Keratinocyte (primary cell): ENCODE data around the gene SLC25A21. TPM values are rescaled to one million over a fixed set of nuclear protein-coding genes. Genes with fewer than 3 reads are reported as not detected.

Experiments used
- DNase-seq: peaks from one replicate; pipeline ENCODE4 v3.0.0-alpha.2; 2011; ENCODE audit warnings: low read depth, missing footprints, low spot score
- FAIRE-seq: peaks from 2 replicates; lab custom pipeline; 2011; peaks lifted over from hg19 to GRCh38; lab: Jason Lieb, UNC
- H2AFZ ChIP-seq: 2 replicates; pipeline ENCODE4 v1.6.0; 2012; ENCODE audit warnings: low read length, control low read depth, inconsistent platforms; ENCODE audit not compliant: control insufficient read depth
- H3K27ac ChIP-seq: 2 replicates; pipeline ENCODE4 v1.5.1; 2011; ENCODE audit warnings: low read length; ENCODE audit not compliant: control insufficient read depth, insufficient read depth
- H3K27me3 ChIP-seq: 3 replicates; pipeline ENCODE4 v1.6.0; 2011; ENCODE audit warnings: low read length; ENCODE audit not compliant: control insufficient read depth, insufficient read depth; ENCODE audit errors: extremely low read depth
- H3K36me3 ChIP-seq, 2 experiments: 2 replicates in 1 of 2; 3 replicates in 1 of 2; pipeline ENCODE4 v1.5.1; 2011; ENCODE audit warnings: low read length in 2 of 2, mild to moderate bottlenecking in 1 of 2; ENCODE audit not compliant: control insufficient read depth in 2 of 2, insufficient read depth in 2 of 2; ENCODE audit errors: extremely low read depth in 1 of 2
- H3K4me1 ChIP-seq: 3 replicates; pipeline ENCODE4 v1.5.1; 2011; ENCODE audit warnings: low read length; ENCODE audit not compliant: control insufficient read depth, insufficient read depth; ENCODE audit errors: extremely low read depth
- H3K4me2 ChIP-seq: 3 replicates; pipeline ENCODE4 v1.6.0; 2011; ENCODE audit warnings: low read depth, low read length; ENCODE audit not compliant: control insufficient read depth, insufficient read depth; ENCODE audit errors: extremely low read depth
- H3K4me3 ChIP-seq, 3 experiments: fragments of 200-600 bp in 1 of 3; sonication (generic) in 1 of 3; 2 replicates in 2 of 3; 3 replicates in 1 of 3; pipeline ENCODE4 v1.5.1; 2011 to 2016; ENCODE audit warnings: low read length in 3 of 3, mild to moderate bottlenecking in 3 of 3, control low read depth in 2 of 3, inconsistent platforms in 1 of 3, low read depth in 1 of 3, mixed read lengths in 1 of 3, mixed run types in 1 of 3, moderate library complexity in 1 of 3; ENCODE audit not compliant: control insufficient read depth in 2 of 3, insufficient read depth in 2 of 3; ENCODE audit errors: extremely low read depth in 1 of 3
- H3K79me2 ChIP-seq: 2 replicates; pipeline ENCODE4 v1.6.0; 2012; ENCODE audit warnings: low read length; ENCODE audit not compliant: control insufficient read depth, insufficient read depth
- H3K9ac ChIP-seq: 3 replicates; pipeline ENCODE4 v1.6.0; 2011; ENCODE audit warnings: low read length; ENCODE audit not compliant: control insufficient read depth, insufficient read depth; ENCODE audit errors: extremely low read depth
- H3K9me1 ChIP-seq: 3 replicates; pipeline ENCODE4 v1.6.0; 2011; ENCODE audit warnings: low read length; ENCODE audit not compliant: control insufficient read depth, insufficient read depth; ENCODE audit errors: extremely low read depth
- H3K9me3 ChIP-seq: 2 replicates; pipeline ENCODE4 v1.5.1; 2012; ENCODE audit warnings: low read depth, low read length; ENCODE audit not compliant: control insufficient read depth
- H4K20me1 ChIP-seq: 3 replicates; pipeline ENCODE4 v1.6.0; 2011; ENCODE audit warnings: low read length; ENCODE audit not compliant: control insufficient read depth, insufficient read depth; ENCODE audit errors: extremely low read depth
- EZH2 ChIP-seq: IDR thresholded peaks from one replicate; pipeline ENCODE4 v1.6.1; 2012; ENCODE audit warnings: inconsistent platforms, mild to moderate bottlenecking, low read length, moderate library complexity
- dilution Hi-C: fragments of 300-500 bp; cut with MboI; formaldehyde crosslinking; loops from one replicate; pipeline ENCODE4 v1.7.0; 2020; ENCODE audit warnings: low sequenced_read_pairs; ENCODE audit not compliant: extremely low pct_ligation_motif_present
- polyA plus RNA-seq, 5 experiments: library from polyadenylated mRNA; depleted of rRNA in 3 of 5; stranded (reverse) in 3 of 5; stranded (forward) in 1 of 5; unstranded in 1 of 5; fragments of >200 nt; gene quantifications; 1 replicate in 1 of 5; 2 replicates in 3 of 5; 3 replicates in 1 of 5; pipeline versions ENCODE4 v1.2.1 to v1.2.3, GENCODE V29; 2011 to 2012; ENCODE audit warnings: missing spikeins in 2 of 5, low read depth in 1 of 5, low replicate concordance in 1 of 5
- TF ChIP-seq, protein P1 (sequence below), 3 experiments: IDR thresholded peaks in 1 of 3; conservative IDR thresholded peaks in 1 of 3; optimal IDR thresholded peaks in 1 of 3; 2 replicates in 2 of 3; 3 replicates in 1 of 3; pipeline versions ENCODE3 to v1.5.1; 2011; ENCODE audit warnings: low read length in 3 of 3, mild to moderate bottlenecking in 3 of 3, moderate library complexity in 2 of 3, control low read depth in 1 of 3, inconsistent platforms in 1 of 3; ENCODE audit not compliant: insufficient read depth in 2 of 3; ENCODE audit errors: extremely low read depth in 1 of 3

The SLC25A21 gene
- polyA plus RNA-seq, 1 donor (not counting 4 experiments of a cell fraction or from before 2014, with no cell fraction given) = 0.66 TPM

DNA sequence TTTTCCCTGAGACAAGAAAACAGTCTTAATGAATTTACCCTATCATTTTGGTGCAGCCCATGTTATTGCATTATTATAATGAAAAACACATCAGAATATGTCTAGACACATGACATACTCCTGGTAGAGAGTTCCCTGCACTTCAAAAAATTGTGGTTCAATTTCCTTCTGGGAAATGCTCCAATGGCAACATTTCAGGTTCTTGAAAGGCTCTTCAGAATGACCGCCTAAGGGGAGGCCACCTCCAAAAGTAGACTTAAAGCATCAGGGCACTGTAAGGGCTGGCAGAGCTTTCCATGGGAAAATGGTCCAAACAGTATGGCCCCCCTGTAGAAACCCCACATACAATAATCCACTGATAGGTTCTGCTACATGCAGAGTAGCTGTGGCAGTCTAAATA, 110.7 kb downstream of the SLC25A21 start:
- Histone ChIP-seq H3K9me3 (no peaks in the 10 kb centered on the region), H3K4me1 (no peaks in the 10 kb centered on the region), H3K27ac (no peak overlapping the region), H4K20me1 (no peaks in the 10 kb centered on the region), H3K79me2 (no peaks in the 10 kb centered on the region), H3K4me3 (no peak overlapping the region), H3K9me1 (no peaks in the 10 kb centered on the region), H3K27me3 (no peaks in the 10 kb centered on the region), H3K9ac (no peak overlapping the region), H3K4me2 (no peak overlapping the region), H3K36me3 (no peaks in the 10 kb centered on the region), H2AFZ (no peak overlapping the region)
- TF ChIP-seq, protein P1, sequence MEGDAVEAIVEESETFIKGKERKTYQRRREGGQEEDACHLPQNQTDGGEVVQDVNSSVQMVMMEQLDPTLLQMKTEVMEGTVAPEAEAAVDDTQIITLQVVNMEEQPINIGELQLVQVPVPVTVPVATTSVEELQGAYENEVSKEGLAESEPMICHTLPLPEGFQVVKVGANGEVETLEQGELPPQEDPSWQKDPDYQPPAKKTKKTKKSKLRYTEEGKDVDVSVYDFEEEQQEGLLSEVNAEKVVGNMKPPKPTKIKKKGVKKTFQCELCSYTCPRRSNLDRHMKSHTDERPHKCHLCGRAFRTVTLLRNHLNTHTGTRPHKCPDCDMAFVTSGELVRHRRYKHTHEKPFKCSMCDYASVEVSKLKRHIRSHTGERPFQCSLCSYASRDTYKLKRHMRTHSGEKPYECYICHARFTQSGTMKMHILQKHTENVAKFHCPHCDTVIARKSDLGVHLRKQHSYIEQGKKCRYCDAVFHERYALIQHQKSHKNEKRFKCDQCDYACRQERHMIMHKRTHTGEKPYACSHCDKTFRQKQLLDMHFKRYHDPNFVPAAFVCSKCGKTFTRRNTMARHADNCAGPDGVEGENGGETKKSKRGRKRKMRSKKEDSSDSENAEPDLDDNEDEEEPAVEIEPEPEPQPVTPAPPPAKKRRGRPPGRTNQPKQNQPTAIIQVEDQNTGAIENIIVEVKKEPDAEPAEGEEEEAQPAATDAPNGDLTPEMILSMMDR (optimal IDR thresholded peaks at IDR 0.05 in 1 of 3, IDR thresholded peaks at IDR 0.05 in 1 of 3, conservative IDR thresholded peaks at IDR 0.05 in 1 of 3; ENCODE audit: extremely low read depth in 1 of 3, insufficient read depth in 2 of 3, low read length in 3 of 3) = no peak
- TF ChIP-seq EZH2 = no peak
- dilution Hi-C loops = no loop called here
- no peak for FAIRE-seq
- no peak for DNase-seq

DNA sequence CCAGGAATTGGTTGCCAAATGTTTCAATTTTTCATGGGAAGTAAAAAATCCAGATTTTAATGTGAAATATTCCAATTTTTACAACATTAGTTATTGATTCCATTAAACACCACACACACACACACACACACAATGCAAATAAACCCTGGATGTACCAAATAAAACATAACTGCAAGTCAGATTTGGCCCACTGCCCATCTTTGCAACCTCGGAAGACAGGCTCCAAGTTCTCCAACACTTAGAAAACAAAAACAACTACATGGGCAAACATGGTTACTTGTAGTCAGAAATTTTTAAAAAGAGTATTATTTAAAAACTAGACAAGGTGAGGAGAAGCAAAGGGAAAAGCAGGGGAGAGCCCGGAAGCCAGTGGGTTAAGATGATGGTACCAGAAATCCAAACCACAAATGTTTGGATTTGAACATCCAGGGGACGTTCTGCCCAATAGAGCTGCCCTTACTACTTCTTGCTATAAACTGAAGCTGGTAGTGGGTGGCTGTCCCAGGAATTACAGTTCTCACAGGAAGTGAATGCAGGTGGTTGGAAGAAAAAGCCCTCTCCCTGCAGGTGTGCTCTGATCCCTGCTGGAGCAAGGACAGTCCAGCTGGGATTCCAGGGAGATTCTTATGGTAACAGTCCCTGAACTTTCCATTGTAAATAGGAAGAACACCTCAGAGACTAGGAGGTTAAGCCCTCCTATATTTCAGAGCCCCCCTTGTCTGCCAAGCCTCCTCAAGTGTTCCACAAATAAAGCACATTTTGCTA, 111.7 kb downstream of the SLC25A21 start:
- Histone ChIP-seq H4K20me1 (no peaks in the 10 kb centered on the region), H3K9me1 (no peaks in the 10 kb centered on the region), H3K4me3 (no peak overlapping the region), H3K27ac (no peak overlapping the region), H3K4me1 (no peaks in the 10 kb centered on the region), H3K79me2 (no peaks in the 10 kb centered on the region), H3K9me3 (no peaks in the 10 kb centered on the region), H2AFZ (no peak overlapping the region), H3K9ac (no peak overlapping the region), H3K36me3 (no peaks in the 10 kb centered on the region), H3K27me3 (no peaks in the 10 kb centered on the region), H3K4me2 (no peak overlapping the region)
- FAIRE-seq (no peak), DNase-seq (no peak)
- no peak for TF ChIP-seq EZH2
- TF ChIP-seq, protein P1 (optimal IDR thresholded peaks at IDR 0.05 in 1 of 3, IDR thresholded peaks at IDR 0.05 in 1 of 3, conservative IDR thresholded peaks at IDR 0.05 in 1 of 3; ENCODE audit: extremely low read depth in 1 of 3, insufficient read depth in 2 of 3, low read length in 3 of 3) = no peak
- dilution Hi-C loops = no loop called here
